GM12878 (cell line): ENCODE data around the gene WDR41. TPM values are rescaled to one million over a fixed set of nuclear protein-coding genes. Genes with fewer than 3 reads are reported as not detected.

Experiments
- ATAC-seq: fragments of 200-7000 bp; cut with Tn5 transposase; 3 replicates; pipeline ENCODE4 v1.9.1; 2020; ENCODE audit warnings: mild to moderate bottlenecking, moderate library complexity
- BruUV-seq: library from RNA; stranded (reverse); fragments of 400-500 nt; replicated peaks from 2 replicates; lab custom pipeline; 2021; lab: Mats Ljungman, UMichigan
- CTCF ChIA-PET: fragments of 300-600 bp; sonication (Branson Sonifier 250); formaldehyde crosslinking; extraction: SDS; loops from one replicate; lab custom pipeline; 2021; ENCODE audit warnings: inconsistent platforms; lab: Yijun Ruan, JAX
- POLR2A ChIA-PET: fragments of 350-600 bp; formaldehyde crosslinking; extraction: SDS; loops from one replicate; lab custom pipeline; 2021; ENCODE audit warnings: inconsistent platforms; lab: Charles Lee
- RAD21 ChIA-PET: fragments of 300-600 bp; sonication (Branson Sonifier 250); formaldehyde crosslinking; loops from one replicate; lab custom pipeline; 2023; ENCODE audit warnings: antibody characterized with exemption; ENCODE audit not compliant: unreplicated experiment; lab: Charles Lee
- SMC1A ChIA-PET: fragments of 300-600 bp; sonication (Branson Sonifier 250); formaldehyde crosslinking; loops from one replicate; lab custom pipeline; 2023; ENCODE audit not compliant: unreplicated experiment, uncharacterized antibody; lab: Charles Lee
- DNase-seq: peaks from one replicate; pipeline ENCODE4 v3.0.0-alpha.2; 2011; ENCODE audit warnings: low read depth, low spot score
- FAIRE-seq: peaks from 3 replicates; lab custom pipeline; 2011; peaks lifted over from hg19 to GRCh38; lab: Jason Lieb, UNC
- H2AFZ ChIP-seq: 2 replicates; pipeline ENCODE4 v1.6.0; 2011; ENCODE audit warnings: low read depth, low read length, control low read depth; ENCODE audit not compliant: control insufficient read depth
- H3K27ac ChIP-seq: 2 replicates; pipeline ENCODE4 v1.5.1; 2011; ENCODE audit warnings: control low read depth; ENCODE audit not compliant: control insufficient read depth, insufficient read depth
- H3K27me3 ChIP-seq, 2 experiments: replicated peaks in 1 of 2; 2 replicates each; pipeline versions ENCODE4 v1.6.0 to v1.6.1; 2011; ENCODE audit warnings: low read length in 1 of 2; ENCODE audit not compliant: control insufficient read depth in 2 of 2, insufficient read depth in 2 of 2
- H3K36me3 ChIP-seq, 2 experiments: 2 replicates each; pipeline ENCODE4 v1.5.1; 2011; ENCODE audit warnings: low read length in 1 of 2; ENCODE audit not compliant: control insufficient read depth in 2 of 2, insufficient read depth in 2 of 2
- H3K4me1 ChIP-seq: 2 replicates; pipeline ENCODE4 v1.6.1; 2011; ENCODE audit warnings: mild to moderate bottlenecking, low read length, moderate library complexity, mixed read lengths; ENCODE audit not compliant: control insufficient read depth, insufficient read depth
- H3K4me2 ChIP-seq: 2 replicates; pipeline ENCODE4 v1.6.0; 2011; ENCODE audit warnings: control low read depth; ENCODE audit not compliant: control insufficient read depth, insufficient read depth
- H3K4me3 ChIP-seq: fragments of 200-600 bp; sonication (generic); 2 replicates; pipeline ENCODE4 v1.5.1; 2016
- H3K79me2 ChIP-seq: 2 replicates; pipeline ENCODE4 v1.6.0; 2011; ENCODE audit warnings: low read length; ENCODE audit not compliant: control insufficient read depth, insufficient read depth
- H3K9ac ChIP-seq: 2 replicates; pipeline ENCODE4 v1.8.0; 2011; ENCODE audit warnings: low read length, control low read depth, mixed read lengths; ENCODE audit not compliant: control insufficient read depth, insufficient read depth
- H3K9me3 ChIP-seq: replicated peaks from 3 replicates; pipeline ENCODE4 v1.5.1; 2011; ENCODE audit warnings: mild to moderate bottlenecking, low read length; ENCODE audit not compliant: control insufficient read depth, insufficient read depth
- H4K20me1 ChIP-seq: 2 replicates; pipeline ENCODE4 v1.6.0; 2011; ENCODE audit not compliant: control insufficient read depth, insufficient read depth
- CBFB ChIP-seq: IDR thresholded peaks from 2 replicates; pipeline ENCODE4 v1.6.1; 2016; ENCODE audit warnings: antibody characterized with exemption, low read depth
- EGR1 ChIP-seq, 2 experiments: IDR thresholded peaks; 1 replicate in 1 of 2; 2 replicates in 1 of 2; pipeline ENCODE4 v1.6.1; 2011 to 2012; ENCODE audit warnings: low read depth in 2 of 2, low read length in 2 of 2, borderline replicate concordance in 1 of 2, mild to moderate bottlenecking in 1 of 2, moderate library complexity in 1 of 2
- FOXM1 ChIP-seq: IDR thresholded peaks from 2 replicates; pipeline ENCODE4 v1.6.1; 2012; ENCODE audit warnings: low read depth, mild to moderate bottlenecking, inconsistent platforms, low read length, moderate library complexity
- SMAD5 ChIP-seq: IDR thresholded peaks from 2 replicates; pipeline ENCODE4 v1.6.1; 2016; ENCODE audit warnings: antibody characterized with exemption, low read depth
- SP1 ChIP-seq: IDR thresholded peaks from one replicate; pipeline ENCODE4 v1.6.1; 2011; ENCODE audit warnings: low read depth, low read length
- SUPT20H ChIP-seq: IDR thresholded peaks from 2 replicates; pipeline ENCODE4 v1.6.1; 2011; ENCODE audit warnings: low read depth, mild to moderate bottlenecking, low read length, moderate library complexity, borderline replicate concordance; ENCODE audit not compliant: control insufficient read depth
- TBL1XR1 ChIP-seq: IDR thresholded peaks from 2 replicates; pipeline ENCODE4 v1.6.1; 2012; ENCODE audit warnings: low read depth, low read length, improper control_type of control experiment
- WGBS: methylation state at CpG from one replicate; pipeline ENCODE4 v1.1.6; 2016; ENCODE audit warnings: low lambda C conversion rate; ENCODE audit not compliant: insufficient replicate concordance, insufficient coverage; ENCODE audit errors: missing lambda C conversion rate; 5-methylcytosine and 5-hydroxymethylcytosine counted together
- in situ Hi-C: fragments of 300-500 bp; cut with MboI; formaldehyde crosslinking; loops from 9 replicates; pipeline ENCODE4 v1.14.3; 2018; ENCODE audit warnings: mixed read lengths
- intact Hi-C: fragments of 100-400 bp; cut with micrococcal nuclease; formaldehyde crosslinking; loops from one replicate; pipeline ENCODE4 v1.14.2; 2022; ENCODE audit not compliant: unreplicated experiment
- polyA plus RNA-seq, 11 experiments: library from polyadenylated mRNA; depleted of rRNA in 4 of 11; unstranded in 6 of 11; stranded (reverse) in 5 of 11; fragments of >200 nt; fragmentation: Nextera tagmentation in 4 of 11; fragmentation: Illumina TruSeq in 1 of 11; extraction: Ambion mirVana in 4 of 11; extraction: Trizol in 1 of 11; gene quantifications; 1 replicate in 1 of 11; 2 replicates in 10 of 11; pipeline versions ENCODE4 v1.2.1 to v1.2.3, GENCODE V29; 2011 to 2016; ENCODE audit warnings: inconsistent platforms in 2 of 11, missing spikeins in 2 of 11, low read depth in 1 of 11
- total RNA-seq, 4 experiments: library from RNA; depleted of rRNA in 3 of 4; stranded (reverse); fragments of >200 nt in 3 of 4; fragmentation: Illumina TruSeq in 1 of 4; extraction: Trizol in 1 of 4; gene quantifications; 2 replicates each; pipeline versions ENCODE4 v1.2.1 to v1.2.3, GENCODE V29; 2013 to 2021
- TF ChIP-seq, protein P1 (sequence below): fragments of 450-650 bp; IDR thresholded peaks from 2 replicates; pipeline ENCODE4 v1.6.1; 2017; ENCODE audit warnings: low read depth, mild to moderate bottlenecking, moderate library complexity
- TF ChIP-seq, protein P2 (sequence below): fragments of 150-350 bp; IDR thresholded peaks from 2 replicates; pipeline ENCODE4 v1.6.1; 2014; ENCODE audit warnings: mild to moderate bottlenecking, low read depth, low read length
- TF ChIP-seq, protein P3 (sequence below): fragments of 450-650 bp; IDR thresholded peaks from 2 replicates; pipeline ENCODE4 v1.6.1; 2017; ENCODE audit warnings: mild to moderate bottlenecking, moderate library complexity
- TF ChIP-seq, protein P4 (sequence below): IDR thresholded peaks from 2 replicates; pipeline ENCODE4 v1.6.1; 2011; ENCODE audit warnings: mild to moderate bottlenecking, low read depth, low read length, moderate library complexity; ENCODE audit not compliant: insufficient replicate concordance
- TF ChIP-seq, protein P5 (sequence below): fragments of 450-650 bp; IDR thresholded peaks from 2 replicates; pipeline ENCODE4 v1.6.1; 2016; ENCODE audit warnings: mild to moderate bottlenecking

The WDR41 gene
- total and polyA plus RNA-seq, 10 of the 15 experiments (the other 5 are each of a cell fraction or from before 2014, with no cell fraction given), result 60.0 to 124 (median 84.4) TPM

GRCh38 chr5:77420940-77421339, 71.2 kb downstream of the WDR41 start:
- ChIA-PET CTCF (no interaction called here), POLR2A (no interaction called here), SMC1A (interaction anchor here (1.7 to 1.9 kb wide), 2 partner anchors 11 to 25 kb away, joined by 5 to 6 read pairs; no protein-coding TSS in a partner anchor), RAD21 (interaction anchor here (1.4 kb wide), 1 partner anchor 71 kb away, joined by 4 read pairs; the partner anchor contains the start of gene WDR41)
- FAIRE-seq (no peak), DNase-seq (no peak), ATAC-seq (no peak)
- 46% methylated on average over 3 of the region's 3 CpGs for WGBS
- H3K4me3 ChIP-seq, result no peak overlapping the region
- no peaks in the 10 kb centered on the region for H3K4me1 ChIP-seq
- H4K20me1 ChIP-seq, result no peaks in the 10 kb centered on the region
- no peak overlapping the region for H2AFZ ChIP-seq
- BruUV-seq, result no TSS peak
- no peak overlapping the region for H3K9ac ChIP-seq
- no peak overlapping the region for H3K4me2 ChIP-seq
- no peaks in the 10 kb centered on the region for H3K9me3 ChIP-seq
- intact Hi-C loops (no loop called here), in situ Hi-C loops (no loop called here)
- no peaks in the 10 kb centered on the region for H3K79me2 ChIP-seq
- H3K27me3 ChIP-seq, result no peaks in the 10 kb centered on the region
- H3K36me3 ChIP-seq, result peaks cover 0 to 6% of the 10 kb centered on the region in 2 experiments; a peak in 1 of 4 replicates
- H3K27ac ChIP-seq, result no peak overlapping the region
- TF ChIP-seq CBFB (no peak), TBL1XR1 (no peak), SMAD5 (no peak), SP1 (no peak), SUPT20H (no peak), EGR1 (IDR thresholded peaks at IDR 0.05; ENCODE audit: borderline replicate concordance in 1 of 2, low read depth in 2 of 2, low read length in 2 of 2) (no peak), FOXM1 (no peak)
- TF ChIP-seq, protein P1, sequence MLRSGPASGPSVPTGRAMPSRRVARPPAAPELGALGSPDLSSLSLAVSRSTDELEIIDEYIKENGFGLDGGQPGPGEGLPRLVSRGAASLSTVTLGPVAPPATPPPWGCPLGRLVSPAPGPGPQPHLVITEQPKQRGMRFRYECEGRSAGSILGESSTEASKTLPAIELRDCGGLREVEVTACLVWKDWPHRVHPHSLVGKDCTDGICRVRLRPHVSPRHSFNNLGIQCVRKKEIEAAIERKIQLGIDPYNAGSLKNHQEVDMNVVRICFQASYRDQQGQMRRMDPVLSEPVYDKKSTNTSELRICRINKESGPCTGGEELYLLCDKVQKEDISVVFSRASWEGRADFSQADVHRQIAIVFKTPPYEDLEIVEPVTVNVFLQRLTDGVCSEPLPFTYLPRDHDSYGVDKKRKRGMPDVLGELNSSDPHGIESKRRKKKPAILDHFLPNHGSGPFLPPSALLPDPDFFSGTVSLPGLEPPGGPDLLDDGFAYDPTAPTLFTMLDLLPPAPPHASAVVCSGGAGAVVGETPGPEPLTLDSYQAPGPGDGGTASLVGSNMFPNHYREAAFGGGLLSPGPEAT, result no peak
- TF ChIP-seq, protein P2, sequence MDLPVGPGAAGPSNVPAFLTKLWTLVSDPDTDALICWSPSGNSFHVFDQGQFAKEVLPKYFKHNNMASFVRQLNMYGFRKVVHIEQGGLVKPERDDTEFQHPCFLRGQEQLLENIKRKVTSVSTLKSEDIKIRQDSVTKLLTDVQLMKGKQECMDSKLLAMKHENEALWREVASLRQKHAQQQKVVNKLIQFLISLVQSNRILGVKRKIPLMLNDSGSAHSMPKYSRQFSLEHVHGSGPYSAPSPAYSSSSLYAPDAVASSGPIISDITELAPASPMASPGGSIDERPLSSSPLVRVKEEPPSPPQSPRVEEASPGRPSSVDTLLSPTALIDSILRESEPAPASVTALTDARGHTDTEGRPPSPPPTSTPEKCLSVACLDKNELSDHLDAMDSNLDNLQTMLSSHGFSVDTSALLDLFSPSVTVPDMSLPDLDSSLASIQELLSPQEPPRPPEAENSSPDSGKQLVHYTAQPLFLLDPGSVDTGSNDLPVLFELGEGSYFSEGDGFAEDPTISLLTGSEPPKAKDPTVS, result no peak
- TF ChIP-seq, protein P3, sequence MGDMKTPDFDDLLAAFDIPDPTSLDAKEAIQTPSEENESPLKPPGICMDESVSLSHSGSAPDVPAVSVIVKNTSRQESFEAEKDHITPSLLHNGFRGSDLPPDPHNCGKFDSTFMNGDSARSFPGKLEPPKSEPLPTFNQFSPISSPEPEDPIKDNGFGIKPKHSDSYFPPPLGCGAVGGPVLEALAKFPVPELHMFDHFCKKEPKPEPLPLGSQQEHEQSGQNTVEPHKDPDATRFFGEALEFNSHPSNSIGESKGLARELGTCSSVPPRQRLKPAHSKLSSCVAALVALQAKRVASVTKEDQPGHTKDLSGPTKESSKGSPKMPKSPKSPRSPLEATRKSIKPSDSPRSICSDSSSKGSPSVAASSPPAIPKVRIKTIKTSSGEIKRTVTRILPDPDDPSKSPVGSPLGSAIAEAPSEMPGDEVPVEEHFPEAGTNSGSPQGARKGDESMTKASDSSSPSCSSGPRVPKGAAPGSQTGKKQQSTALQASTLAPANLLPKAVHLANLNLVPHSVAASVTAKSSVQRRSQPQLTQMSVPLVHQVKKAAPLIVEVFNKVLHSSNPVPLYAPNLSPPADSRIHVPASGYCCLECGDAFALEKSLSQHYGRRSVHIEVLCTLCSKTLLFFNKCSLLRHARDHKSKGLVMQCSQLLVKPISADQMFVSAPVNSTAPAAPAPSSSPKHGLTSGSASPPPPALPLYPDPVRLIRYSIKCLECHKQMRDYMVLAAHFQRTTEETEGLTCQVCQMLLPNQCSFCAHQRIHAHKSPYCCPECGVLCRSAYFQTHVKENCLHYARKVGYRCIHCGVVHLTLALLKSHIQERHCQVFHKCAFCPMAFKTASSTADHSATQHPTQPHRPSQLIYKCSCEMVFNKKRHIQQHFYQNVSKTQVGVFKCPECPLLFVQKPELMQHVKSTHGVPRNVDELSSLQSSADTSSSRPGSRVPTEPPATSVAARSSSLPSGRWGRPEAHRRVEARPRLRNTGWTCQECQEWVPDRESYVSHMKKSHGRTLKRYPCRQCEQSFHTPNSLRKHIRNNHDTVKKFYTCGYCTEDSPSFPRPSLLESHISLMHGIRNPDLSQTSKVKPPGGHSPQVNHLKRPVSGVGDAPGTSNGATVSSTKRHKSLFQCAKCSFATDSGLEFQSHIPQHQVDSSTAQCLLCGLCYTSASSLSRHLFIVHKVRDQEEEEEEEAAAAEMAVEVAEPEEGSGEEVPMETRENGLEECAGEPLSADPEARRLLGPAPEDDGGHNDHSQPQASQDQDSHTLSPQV, result no peak
- TF ChIP-seq, protein P4, sequence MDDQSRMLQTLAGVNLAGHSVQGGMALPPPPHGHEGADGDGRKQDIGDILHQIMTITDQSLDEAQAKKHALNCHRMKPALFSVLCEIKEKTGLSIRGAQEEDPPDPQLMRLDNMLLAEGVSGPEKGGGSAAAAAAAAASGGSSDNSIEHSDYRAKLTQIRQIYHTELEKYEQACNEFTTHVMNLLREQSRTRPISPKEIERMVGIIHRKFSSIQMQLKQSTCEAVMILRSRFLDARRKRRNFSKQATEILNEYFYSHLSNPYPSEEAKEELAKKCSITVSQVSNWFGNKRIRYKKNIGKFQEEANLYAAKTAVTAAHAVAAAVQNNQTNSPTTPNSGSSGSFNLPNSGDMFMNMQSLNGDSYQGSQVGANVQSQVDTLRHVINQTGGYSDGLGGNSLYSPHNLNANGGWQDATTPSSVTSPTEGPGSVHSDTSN, result no peak
- TF ChIP-seq, protein P5, sequence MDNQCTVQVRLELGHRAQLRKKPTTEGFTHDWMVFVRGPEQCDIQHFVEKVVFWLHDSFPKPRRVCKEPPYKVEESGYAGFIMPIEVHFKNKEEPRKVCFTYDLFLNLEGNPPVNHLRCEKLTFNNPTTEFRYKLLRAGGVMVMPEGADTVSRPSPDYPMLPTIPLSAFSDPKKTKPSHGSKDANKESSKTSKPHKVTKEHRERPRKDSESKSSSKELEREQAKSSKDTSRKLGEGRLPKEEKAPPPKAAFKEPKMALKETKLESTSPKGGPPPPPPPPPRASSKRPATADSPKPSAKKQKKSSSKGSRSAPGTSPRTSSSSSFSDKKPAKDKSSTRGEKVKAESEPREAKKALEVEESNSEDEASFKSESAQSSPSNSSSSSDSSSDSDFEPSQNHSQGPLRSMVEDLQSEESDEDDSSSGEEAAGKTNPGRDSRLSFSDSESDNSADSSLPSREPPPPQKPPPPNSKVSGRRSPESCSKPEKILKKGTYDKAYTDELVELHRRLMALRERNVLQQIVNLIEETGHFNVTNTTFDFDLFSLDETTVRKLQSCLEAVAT, result no peak
